ENCODE results near the gene CCDC24. TPM values are rescaled to one million over a fixed set of nuclear protein-coding genes. Genes with fewer than 3 reads are reported as not detected.
A peak's percentile ranks its signal among the peaks of the same experiment; 100 is the strongest.

The CCDC24 gene
- total RNA-seq, 2 experiments from 2014 or later = 1.8 to 2.2 TPM

- Mint-ChIP-seq H3K4me3 (no peak overlapping the region), H3K9me3 (no peaks in the 10 kb centered on the region), H3K36me3 (ENCODE audit: low read depth) (peaks cover 11% of the 10 kb centered on the region), H3K27ac (no peak overlapping the region), H3K4me1 (peaks cover 10% of the 10 kb centered on the region), H3K27me3 (no peaks in the 10 kb centered on the region)
- CTCF ChIA-PET = no interaction called here
- POLR2A ChIA-PET = no interaction called here
- no peak for DNase-seq
Measured at GRCh38 chr1:43953361-43953760, 38.0 kb upstream of the CCDC24 start.

GRCh38 chr1:43954036-43954435 lies 37.4 kb upstream of the CCDC24 start:
- Mint-ChIP-seq H3K27ac (no peak overlapping the region), H3K4me3 (no peak overlapping the region), H3K36me3 (ENCODE audit: low read depth) (peaks cover 11% of the 10 kb centered on the region), H3K9me3 (no peaks in the 10 kb centered on the region), H3K27me3 (no peaks in the 10 kb centered on the region), H3K4me1 (peaks cover 5% of the 10 kb centered on the region)
- CTCF ChIA-PET = no interaction called here
- DNase-seq = no peak
- POLR2A ChIA-PET = no interaction called here

GRCh38 chr1:43956234-43956633 lies 35.2 kb upstream of the CCDC24 start:
- no peaks in the 10 kb centered on the region for H3K27me3 Mint-ChIP-seq
- POLR2A ChIA-PET = interaction anchor here (1.4 kb wide), 1 partner anchor 9 kb away, joined by 4 read pairs; no protein-coding TSS in a partner anchor
- H3K4me1 Mint-ChIP-seq = no peaks in the 10 kb centered on the region
- no peak overlapping the region for H3K27ac Mint-ChIP-seq
- H3K36me3 Mint-ChIP-seq (ENCODE audit: low read depth) = peaks cover 6% of the 10 kb centered on the region
- H3K9me3 Mint-ChIP-seq = no peaks in the 10 kb centered on the region
- H3K4me3 Mint-ChIP-seq = no peak overlapping the region
- CTCF ChIA-PET = interaction anchor here (2.5 kb wide), 1 partner anchor 21 kb away, joined by 8 read pairs; no protein-coding TSS in a partner anchor
- DNase-seq = no peak

GRCh38 chr1:43957407-43958040 lies 33.9 kb upstream of the CCDC24 start:
- DNase-seq = no peak
- Mint-ChIP-seq H3K36me3 (ENCODE audit: low read depth) (peaks cover 10% of the 10 kb centered on the region), H3K9me3 (no peaks in the 10 kb centered on the region), H3K4me3 (no peak overlapping the region), H3K4me1 (peaks cover 2% of the 10 kb centered on the region), H3K27ac (no peak overlapping the region), H3K27me3 (no peaks in the 10 kb centered on the region)
- ChIA-PET POLR2A (interaction anchor here (1.1 to 2.3 kb wide), 2 partner anchors 11 to 12 kb away, joined by 3 to 7 read pairs; partner anchors contain the start of genes DPH2 and IPO13), CTCF (no interaction called here)

GRCh38 chr1:43958351-43959255 lies 32.8 kb upstream of the CCDC24 start:
- H3K9me3 Mint-ChIP-seq = no peaks in the 10 kb centered on the region
- ChIA-PET POLR2A (interaction anchor here (1.1 to 2.3 kb wide), 2 partner anchors 11 to 12 kb away, joined by 3 to 7 read pairs; partner anchors contain the start of genes DPH2 and IPO13), CTCF (interaction anchor here (1.4 kb wide), 1 partner anchor 17 kb away, joined by 4 read pairs; the partner anchor contains the start of gene ATP6V0B)
- no peak for DNase-seq
- no peak overlapping the region for H3K4me3 Mint-ChIP-seq
- H3K27me3 Mint-ChIP-seq = no peaks in the 10 kb centered on the region
- no peak overlapping the region for H3K27ac Mint-ChIP-seq
- peaks cover 3% of the 10 kb centered on the region for H3K4me1 Mint-ChIP-seq
- H3K36me3 Mint-ChIP-seq (ENCODE audit: low read depth) = peaks cover 10% of the 10 kb centered on the region

GRCh38 chr1:43960798-43961197 lies 30.6 kb upstream of the CCDC24 start:
- Mint-ChIP-seq H3K36me3 (ENCODE audit: low read depth) (peaks cover 10% of the 10 kb centered on the region), H3K27me3 (no peaks in the 10 kb centered on the region), H3K9me3 (no peaks in the 10 kb centered on the region), H3K4me3 (no peak overlapping the region), H3K27ac (no peak overlapping the region), H3K4me1 (peaks cover 3% of the 10 kb centered on the region)
- ChIA-PET CTCF (no interaction called here), POLR2A (no interaction called here)
- no peak for DNase-seq

- Mint-ChIP-seq H3K9me3 (no peaks in the 10 kb centered on the region), H3K4me3 (no peak overlapping the region), H3K27me3 (no peaks in the 10 kb centered on the region), H3K27ac (no peak overlapping the region), H3K4me1 (peaks cover 3% of the 10 kb centered on the region), H3K36me3 (ENCODE audit: low read depth) (peaks cover 10% of the 10 kb centered on the region)
- ChIA-PET POLR2A (no interaction called here), CTCF (no interaction called here)
- no peak for DNase-seq
Measured at GRCh38 chr1:43961692-43962091, 29.7 kb upstream of the CCDC24 start.

- Mint-ChIP-seq H3K27ac (no peak overlapping the region), H3K9me3 (no peaks in the 10 kb centered on the region), H3K4me3 (no peak overlapping the region), H3K36me3 (ENCODE audit: low read depth) (peaks cover 8% of the 10 kb centered on the region), H3K27me3 (no peaks in the 10 kb centered on the region), H3K4me1 (peaks cover 3% of the 10 kb centered on the region)
- ChIA-PET CTCF (no interaction called here), POLR2A (no interaction called here)
- DNase-seq = no peak
Measured at GRCh38 chr1:43962324-43962723, 29.1 kb upstream of the CCDC24 start.

GRCh38 chr1:43963006-43963405 lies 28.4 kb upstream of the CCDC24 start:
- H3K27ac Mint-ChIP-seq = no peak overlapping the region
- no peak overlapping the region for H3K4me3 Mint-ChIP-seq
- no peak for DNase-seq
- peaks cover 3% of the 10 kb centered on the region for H3K4me1 Mint-ChIP-seq
- POLR2A ChIA-PET = no interaction called here
- peaks cover 6% of the 10 kb centered on the region for H3K36me3 Mint-ChIP-seq (ENCODE audit: low read depth)
- no peaks in the 10 kb centered on the region for H3K27me3 Mint-ChIP-seq
- H3K9me3 Mint-ChIP-seq = no peaks in the 10 kb centered on the region
- CTCF ChIA-PET = no interaction called here

- ChIA-PET POLR2A (interaction anchor here (1.1 kb wide), 1 partner anchor 11 kb away, joined by 3 read pairs; the partner anchor contains the start of gene ATP6V0B), CTCF (interaction anchor here (0.6 to 1.2 kb wide), 2 partner anchors 31 to 40 kb away, joined by 3 read pairs; no protein-coding TSS in a partner anchor)
- Mint-ChIP-seq H3K4me1 (peaks cover 6% of the 10 kb centered on the region), H3K27me3 (no peaks in the 10 kb centered on the region), H3K4me3 (no peak overlapping the region), H3K27ac (no peak overlapping the region), H3K36me3 (ENCODE audit: low read depth) (peaks cover 6% of the 10 kb centered on the region), H3K9me3 (no peaks in the 10 kb centered on the region)
- DNase-seq = no peak
Measured at GRCh38 chr1:43963890-43964289, 27.5 kb upstream of the CCDC24 start.

GRCh38 chr1:43965316-43965715 lies 26.1 kb upstream of the CCDC24 start:
- POLR2A ChIA-PET = no interaction called here

GRCh38 chr1:43968348-43968948 lies 23.0 kb upstream of the CCDC24 start:
- Mint-ChIP-seq H3K27me3 (no peaks in the 10 kb centered on the region), H3K4me1 (peaks cover 29% of the 10 kb centered on the region), H3K36me3 (ENCODE audit: low read depth) (peaks cover 6% of the 10 kb centered on the region), H3K27ac (no peak overlapping the region), H3K9me3 (no peaks in the 10 kb centered on the region), H3K4me3 (no peak overlapping the region)
- ChIA-PET CTCF (interaction anchor here (1.0 kb wide), 1 partner anchor 34 kb away, joined by 4 read pairs; no protein-coding TSS in a partner anchor), POLR2A (interaction anchor here (2.4 kb wide), 1 partner anchor 22 kb away, joined by 11 read pairs; the partner anchor contains the start of gene IPO13)
- DNase-seq = peak; percentile 44

More at GRCh38 chr1:43965316-43965715, 26.1 kb upstream of the CCDC24 start:
- H3K4me1 Mint-ChIP-seq = peaks cover 19% of the 10 kb centered on the region
- H3K27ac Mint-ChIP-seq = no peak overlapping the region
- CTCF ChIA-PET = no interaction called here
- no peak overlapping the region for H3K4me3 Mint-ChIP-seq
- DNase-seq = no peak
- H3K36me3 Mint-ChIP-seq (ENCODE audit: low read depth) = peaks cover 6% of the 10 kb centered on the region
- no peaks in the 10 kb centered on the region for H3K9me3 Mint-ChIP-seq
- no peaks in the 10 kb centered on the region for H3K27me3 Mint-ChIP-seq

- Mint-ChIP-seq H3K36me3 (ENCODE audit: low read depth) (peaks cover 9% of the 10 kb centered on the region), H3K4me3 (peak overlapping the region; percentile 92), H3K27ac (no peak overlapping the region), H3K27me3 (no peaks in the 10 kb centered on the region), H3K9me3 (no peaks in the 10 kb centered on the region), H3K4me1 (peaks cover 38% of the 10 kb centered on the region)
- ChIA-PET CTCF (interaction anchor here (0.8 to 1.8 kb wide), 4 partner anchors 15 to 206 kb away, joined by 3 to 9 read pairs (median 4); no protein-coding TSS in a partner anchor), POLR2A (interaction anchor here (1.1 to 3.0 kb wide), 6 partner anchors 11 to 752 kb away, joined by 3 to 20 read pairs (median 4); partner anchors contain the start of genes IPO13 and KDM4A)
- no peak for DNase-seq
Measured at GRCh38 chr1:43969416-43969745, 22.0 kb upstream of the CCDC24 start.
